ENCODE results near the gene TMEM207.

DNA sequence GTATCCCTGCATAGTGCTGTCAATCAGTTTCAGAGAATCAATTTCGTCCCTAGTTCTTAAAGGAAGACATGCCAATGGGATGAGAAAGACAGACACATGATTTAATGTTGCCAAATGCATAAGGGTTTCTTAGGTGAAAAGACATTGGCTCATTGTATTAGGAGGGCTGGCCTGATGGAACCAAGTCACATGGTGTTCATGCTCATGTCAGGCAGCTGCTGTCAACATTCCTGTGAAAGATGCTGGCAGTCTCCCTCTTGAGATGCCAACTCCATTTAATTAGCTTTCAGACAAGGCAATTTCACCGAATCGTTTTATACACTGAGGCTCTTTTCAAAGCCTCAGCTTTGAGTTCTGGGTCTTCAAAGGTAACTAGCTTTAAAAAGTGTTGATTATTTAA lies 48.1 kb upstream of the TMEM207 start:
- TF ChIP-seq EZH2 (IDR thresholded peaks at IDR 0.05; ENCODE audit: low read length, missing control alignments), result no peak
- TF ChIP-seq, protein P1, sequence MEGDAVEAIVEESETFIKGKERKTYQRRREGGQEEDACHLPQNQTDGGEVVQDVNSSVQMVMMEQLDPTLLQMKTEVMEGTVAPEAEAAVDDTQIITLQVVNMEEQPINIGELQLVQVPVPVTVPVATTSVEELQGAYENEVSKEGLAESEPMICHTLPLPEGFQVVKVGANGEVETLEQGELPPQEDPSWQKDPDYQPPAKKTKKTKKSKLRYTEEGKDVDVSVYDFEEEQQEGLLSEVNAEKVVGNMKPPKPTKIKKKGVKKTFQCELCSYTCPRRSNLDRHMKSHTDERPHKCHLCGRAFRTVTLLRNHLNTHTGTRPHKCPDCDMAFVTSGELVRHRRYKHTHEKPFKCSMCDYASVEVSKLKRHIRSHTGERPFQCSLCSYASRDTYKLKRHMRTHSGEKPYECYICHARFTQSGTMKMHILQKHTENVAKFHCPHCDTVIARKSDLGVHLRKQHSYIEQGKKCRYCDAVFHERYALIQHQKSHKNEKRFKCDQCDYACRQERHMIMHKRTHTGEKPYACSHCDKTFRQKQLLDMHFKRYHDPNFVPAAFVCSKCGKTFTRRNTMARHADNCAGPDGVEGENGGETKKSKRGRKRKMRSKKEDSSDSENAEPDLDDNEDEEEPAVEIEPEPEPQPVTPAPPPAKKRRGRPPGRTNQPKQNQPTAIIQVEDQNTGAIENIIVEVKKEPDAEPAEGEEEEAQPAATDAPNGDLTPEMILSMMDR (conservative IDR thresholded peaks at IDR 0.05 in 1 of 2, IDR thresholded peaks at IDR 0.05 in 1 of 2; ENCODE audit: low read depth in 1 of 2, low read length in 2 of 2), result no peak
